ENCODE measurements around the gene IFT52. TPM values are rescaled to one million over a fixed set of nuclear protein-coding genes. Genes with fewer than 3 reads are reported as not detected.

The IFT52 gene
- polyA plus RNA-seq, 2 of the 4 experiments (the other 2 are of a cell fraction) = 26.3 to 42.2 TPM

- DNase-seq (ENCODE audit: low read depth in 1 of 2, low spot score in 1 of 2) (no peak), ATAC-seq (no peak), FAIRE-seq (no peak)
- Histone ChIP-seq H3K9me3 (no peaks in the 10 kb centered on the region), H3K4me3 (no peak overlapping the region), H3K4me1 (no peaks in the 10 kb centered on the region), H3K27ac (no peak overlapping the region), H3K4me2 (no peak overlapping the region)
- 90% methylated on average over 9 of the region's 9 CpGs for WGBS (ENCODE audit: missing lambda C conversion rate)
- CTCF ChIA-PET = no interaction called here
- POLR2A ChIA-PET = no interaction called here
- TF ChIP-seq EHMT2 (IDR thresholded peaks at IDR 0.05; ENCODE audit: low read depth) (no peak), KDM1A (IDR thresholded peaks at IDR 0.05; ENCODE audit: low read depth) (no peak), ZNF302 (CRISPR knock-in tag; IDR thresholded peaks at IDR 0.05) (no peak), MYC (IDR thresholded peaks at IDR 0.05; ENCODE audit: borderline replicate concordance, low read length) (no peak), HMGXB4 (CRISPR knock-in tag; IDR thresholded peaks at IDR 0.05; ENCODE audit: borderline replicate concordance) (no peak), MAX (IDR thresholded peaks at IDR 0.05) (no peak), HOXA7 (CRISPR knock-in tag; IDR thresholded peaks at IDR 0.05) (no peak), BCL3 (IDR thresholded peaks at IDR 0.05) (no peak), CHD4 (IDR thresholded peaks at IDR 0.05; ENCODE audit: borderline replicate concordance) (no peak), HEYL (CRISPR knock-in tag; IDR thresholded peaks at IDR 0.05) (no peak), HOXB5 (CRISPR knock-in tag; IDR thresholded peaks at IDR 0.05) (no peak)
These were observed 23.3 kb upstream of the IFT52 start for GRCh38 chr20:43567477-43567876.

GRCh38 chr20:43568706-43569105 is 22.0 kb upstream of the IFT52 start:
- H3K27ac ChIP-seq = no peak overlapping the region
- CTCF ChIA-PET = interaction anchor here (0.9 to 4.8 kb wide), 3 partner anchors 10 to 271 kb away, joined by 3 to 32 read pairs (median 7); partner anchors contain the start of gene SGK2
- TF ChIP-seq POLR2AphosphoS2 (conservative IDR thresholded peaks at IDR 0.05; ENCODE audit: low read length) (no peak), CBX8 (IDR thresholded peaks at IDR 0.05) (no peak), MAFK (IDR thresholded peaks at IDR 0.05; ENCODE audit: partially characterized antibody) (no peak), RNF2 (IDR thresholded peaks at IDR 0.05; ENCODE audit: borderline replicate concordance, low read depth) (no peak), EP300 (IDR thresholded peaks at IDR 0.05) (no peak), EHMT2 (IDR thresholded peaks at IDR 0.05; ENCODE audit: low read depth) (no peak), HOXA7 (CRISPR knock-in tag; IDR thresholded peaks at IDR 0.05) (no peak), HDAC2 (IDR thresholded peaks at IDR 0.05) (no peak), CBX2 (IDR thresholded peaks at IDR 0.05; ENCODE audit: borderline replicate concordance, low read depth) (no peak), KDM1A (IDR thresholded peaks at IDR 0.05; ENCODE audit: low read depth) (no peak), RCOR1 (IDR thresholded peaks at IDR 0.05; ENCODE audit: low read depth, low read length) (no peak), PBX3 (IDR thresholded peaks at IDR 0.05) (no peak), ZFP36 (IDR thresholded peaks at IDR 0.05; ENCODE audit: borderline replicate concordance, partially characterized antibody) (no peak), FOSL2 (IDR thresholded peaks at IDR 0.05) (no peak), FOSL2 (CRISPR knock-in tag; IDR thresholded peaks at IDR 0.05) (no peak), MAZ (IDR thresholded peaks at IDR 0.05; ENCODE audit: borderline replicate concordance, low read depth, low read length) (no peak), BCL3 (IDR thresholded peaks at IDR 0.05) (no peak)
- POLR2A ChIA-PET = no interaction called here
- FAIRE-seq (no peak), ATAC-seq (no peak), DNase-seq (ENCODE audit: low read depth in 1 of 2, low spot score in 1 of 2) (no peak)
- whole genome bisulfite sequencing (ENCODE audit: missing lambda C conversion rate) = 82% methylated on average over 4 of the region's 4 CpGs
- H3K4me2 ChIP-seq = no peak overlapping the region
- no peaks in the 10 kb centered on the region for H3K4me1 ChIP-seq
- no peak overlapping the region for H3K4me3 ChIP-seq
- no peaks in the 10 kb centered on the region for H3K9me3 ChIP-seq

All from A549 (cell line).